ENCODE measurements around the gene PPP1R13L.

Gene PPP1R13L

GRCh38 chr19:45405435-45406225 lies 761 bp upstream of the PPP1R13L start (continued):
- TF ChIP-seq ZNF169 (tag by site-specific recombination; IDR thresholded peaks at IDR 0.05) (no peak), ZNF692 (tag by site-specific recombination; IDR thresholded peaks at IDR 0.05) (no peak), ZNF580 (tag by site-specific recombination; IDR thresholded peaks at IDR 0.05) (no peak), ZNF404 (tag by site-specific recombination; IDR thresholded peaks at IDR 0.05) (no peak), SP3 (tag by site-specific recombination; IDR thresholded peaks at IDR 0.05) (peak; percentile 89; the same call in 1 of the 2 replicates), SALL2 (tag by site-specific recombination; IDR thresholded peaks at IDR 0.05; ENCODE audit: borderline replicate concordance) (no peak), ZNF311 (tag by site-specific recombination; IDR thresholded peaks at IDR 0.05; ENCODE audit: borderline replicate concordance) (no peak), ZNF350 (tag by site-specific recombination; IDR thresholded peaks at IDR 0.05) (no peak), RBAK (tag by site-specific recombination; IDR thresholded peaks at IDR 0.05) (no peak), ZNF529 (tag by site-specific recombination; IDR thresholded peaks at IDR 0.05; ENCODE audit: insufficient replicate concordance) (no peak), KLF16 (tag by site-specific recombination; IDR thresholded peaks at IDR 0.05) (peak; percentile 85), BCL11A (tag by site-specific recombination; IDR thresholded peaks at IDR 0.05; ENCODE audit: low read depth) (no peak), PRDM6 (tag by site-specific recombination; IDR thresholded peaks at IDR 0.05) (no peak), ZNF121 (tag by site-specific recombination; IDR thresholded peaks at IDR 0.05) (peak; percentile 38; the same call in 1 of the 2 replicates), ZFP37 (tag by site-specific recombination; IDR thresholded peaks at IDR 0.05) (no peak), ZNF76 (tag by site-specific recombination; IDR thresholded peaks at IDR 0.05; ENCODE audit: borderline replicate concordance, low read depth) (peak; percentile 95), HOXA7 (CRISPR knock-in tag; IDR thresholded peaks at IDR 0.05; ENCODE audit: borderline replicate concordance) (no peak), ZNF449 (tag by site-specific recombination; IDR thresholded peaks at IDR 0.05) (no peak; the same call in 1 of the 2 replicates), ZNF184 (tag by site-specific recombination; IDR thresholded peaks at IDR 0.05) (no peak), ZBTB26 (tag by site-specific recombination; optimal IDR thresholded peaks at IDR 0.05) (no peak), ZBTB1 (tag by site-specific recombination; IDR thresholded peaks at IDR 0.05) (no peak), ZBTB44 (tag by site-specific recombination; IDR thresholded peaks at IDR 0.05) (no peak), AEBP2 (tag by site-specific recombination; IDR thresholded peaks at IDR 0.05; ENCODE audit: borderline replicate concordance) (no peak), ZBTB48 (tag by site-specific recombination; IDR thresholded peaks at IDR 0.05) (peak; percentile 83), ZBTB21 (tag by site-specific recombination; IDR thresholded peaks at IDR 0.05) (peak; percentile 5; the same call in 1 of the 2 replicates), ZNF26 (tag by site-specific recombination; IDR thresholded peaks at IDR 0.05) (no peak)

Data from HEK293 (cell line).